Measurements from ENCODE around the gene TIPARP. TPM values are rescaled to one million over a fixed set of nuclear protein-coding genes. Genes with fewer than 3 reads are reported as not detected.
A peak's percentile ranks its signal among the peaks of the same experiment; 100 is the strongest.

TIPARP gene
- total RNA-seq, 1 donor from 2014 or later = 13.4 TPM

- no peak for DNase-seq (ENCODE audit: low read depth, low spot score)
- peaks cover 6% of the 10 kb centered on the region for H3K9me3 Mint-ChIP-seq
- peaks cover 32% of the 10 kb centered on the region for H3K4me1 Mint-ChIP-seq
- peaks cover 8% of the 10 kb centered on the region for H3K36me3 Mint-ChIP-seq (ENCODE audit: low read depth)
- H3K4me3 Mint-ChIP-seq = no peak overlapping the region
- no peak for TF ChIP-seq CTCF (conservative IDR thresholded peaks at IDR 0.05)
- H3K27me3 Mint-ChIP-seq (ENCODE audit: low read depth) = peaks cover 4% of the 10 kb centered on the region
- H3K27ac Mint-ChIP-seq (ENCODE audit: unreplicated experiment) = no peak overlapping the region
Observed at GRCh38 chr3:156750874-156751245, 76.5 kb downstream of the TIPARP start.

- no peak for DNase-seq (ENCODE audit: low read depth, low spot score)
- Mint-ChIP-seq H3K9me3 (peaks cover 6% of the 10 kb centered on the region), H3K27ac (ENCODE audit: unreplicated experiment) (no peak overlapping the region), H3K27me3 (ENCODE audit: low read depth) (peaks cover 4% of the 10 kb centered on the region), H3K36me3 (ENCODE audit: low read depth) (peaks cover 7% of the 10 kb centered on the region), H3K4me1 (peaks cover 32% of the 10 kb centered on the region), H3K4me3 (peak overlapping the region; percentile 47)
- no peak for TF ChIP-seq CTCF (conservative IDR thresholded peaks at IDR 0.05)
Observed at GRCh38 chr3:156751461-156752025, 77.2 kb downstream of the TIPARP start.

Other genes starting within 250 kb of the TIPARP start
- 131 and 136 TPM in 2 replicates for gene SSR3, start 119.5 kb upstream of the TIPARP start, total RNA-seq
- gene LEKR1, start 151.8 kb downstream of the TIPARP start, total RNA-seq = 1.1 and 1.8 TPM in 2 replicates